ENCODE results near the gene SOCS1.

SOCS1 gene

DNA sequence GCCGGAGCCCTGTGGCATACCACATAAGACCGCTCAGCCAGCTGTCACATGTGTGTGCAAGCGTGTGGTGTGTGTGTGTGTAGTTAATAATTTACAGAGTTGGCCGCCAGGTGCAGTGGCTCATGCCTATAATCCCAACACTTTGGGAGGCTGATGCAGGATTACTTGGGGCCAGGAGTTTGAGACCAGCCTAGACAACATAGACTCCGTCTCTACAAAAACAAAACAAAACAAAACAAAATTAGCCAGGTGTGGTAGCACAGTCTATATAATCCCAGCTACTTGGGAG, 20.4 kb downstream of the SOCS1 start:
- TF ChIP-seq FOXP2 (optimal IDR thresholded peaks at IDR 0.05; ENCODE audit: borderline replicate concordance, extremely low read depth, extremely low read length, insufficient read depth) (no peak), SIN3A (IDR thresholded peaks at IDR 0.05; ENCODE audit: borderline replicate concordance, insufficient read depth, low read length) (no peak), TAF1 (IDR thresholded peaks at IDR 0.05; ENCODE audit: borderline replicate concordance, insufficient read depth, low read length) (no peak), POLR2AphosphoS5 (IDR thresholded peaks at IDR 0.05; ENCODE audit: low read depth, low read length) (no peak)
- TF ChIP-seq, protein P1, sequence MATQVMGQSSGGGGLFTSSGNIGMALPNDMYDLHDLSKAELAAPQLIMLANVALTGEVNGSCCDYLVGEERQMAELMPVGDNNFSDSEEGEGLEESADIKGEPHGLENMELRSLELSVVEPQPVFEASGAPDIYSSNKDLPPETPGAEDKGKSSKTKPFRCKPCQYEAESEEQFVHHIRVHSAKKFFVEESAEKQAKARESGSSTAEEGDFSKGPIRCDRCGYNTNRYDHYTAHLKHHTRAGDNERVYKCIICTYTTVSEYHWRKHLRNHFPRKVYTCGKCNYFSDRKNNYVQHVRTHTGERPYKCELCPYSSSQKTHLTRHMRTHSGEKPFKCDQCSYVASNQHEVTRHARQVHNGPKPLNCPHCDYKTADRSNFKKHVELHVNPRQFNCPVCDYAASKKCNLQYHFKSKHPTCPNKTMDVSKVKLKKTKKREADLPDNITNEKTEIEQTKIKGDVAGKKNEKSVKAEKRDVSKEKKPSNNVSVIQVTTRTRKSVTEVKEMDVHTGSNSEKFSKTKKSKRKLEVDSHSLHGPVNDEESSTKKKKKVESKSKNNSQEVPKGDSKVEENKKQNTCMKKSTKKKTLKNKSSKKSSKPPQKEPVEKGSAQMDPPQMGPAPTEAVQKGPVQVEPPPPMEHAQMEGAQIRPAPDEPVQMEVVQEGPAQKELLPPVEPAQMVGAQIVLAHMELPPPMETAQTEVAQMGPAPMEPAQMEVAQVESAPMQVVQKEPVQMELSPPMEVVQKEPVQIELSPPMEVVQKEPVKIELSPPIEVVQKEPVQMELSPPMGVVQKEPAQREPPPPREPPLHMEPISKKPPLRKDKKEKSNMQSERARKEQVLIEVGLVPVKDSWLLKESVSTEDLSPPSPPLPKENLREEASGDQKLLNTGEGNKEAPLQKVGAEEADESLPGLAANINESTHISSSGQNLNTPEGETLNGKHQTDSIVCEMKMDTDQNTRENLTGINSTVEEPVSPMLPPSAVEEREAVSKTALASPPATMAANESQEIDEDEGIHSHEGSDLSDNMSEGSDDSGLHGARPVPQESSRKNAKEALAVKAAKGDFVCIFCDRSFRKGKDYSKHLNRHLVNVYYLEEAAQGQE (IDR thresholded peaks at IDR 0.05; ENCODE audit: insufficient read depth in 1 of 2, low read depth in 2 of 2, low read length in 2 of 2): no peak

DNA sequence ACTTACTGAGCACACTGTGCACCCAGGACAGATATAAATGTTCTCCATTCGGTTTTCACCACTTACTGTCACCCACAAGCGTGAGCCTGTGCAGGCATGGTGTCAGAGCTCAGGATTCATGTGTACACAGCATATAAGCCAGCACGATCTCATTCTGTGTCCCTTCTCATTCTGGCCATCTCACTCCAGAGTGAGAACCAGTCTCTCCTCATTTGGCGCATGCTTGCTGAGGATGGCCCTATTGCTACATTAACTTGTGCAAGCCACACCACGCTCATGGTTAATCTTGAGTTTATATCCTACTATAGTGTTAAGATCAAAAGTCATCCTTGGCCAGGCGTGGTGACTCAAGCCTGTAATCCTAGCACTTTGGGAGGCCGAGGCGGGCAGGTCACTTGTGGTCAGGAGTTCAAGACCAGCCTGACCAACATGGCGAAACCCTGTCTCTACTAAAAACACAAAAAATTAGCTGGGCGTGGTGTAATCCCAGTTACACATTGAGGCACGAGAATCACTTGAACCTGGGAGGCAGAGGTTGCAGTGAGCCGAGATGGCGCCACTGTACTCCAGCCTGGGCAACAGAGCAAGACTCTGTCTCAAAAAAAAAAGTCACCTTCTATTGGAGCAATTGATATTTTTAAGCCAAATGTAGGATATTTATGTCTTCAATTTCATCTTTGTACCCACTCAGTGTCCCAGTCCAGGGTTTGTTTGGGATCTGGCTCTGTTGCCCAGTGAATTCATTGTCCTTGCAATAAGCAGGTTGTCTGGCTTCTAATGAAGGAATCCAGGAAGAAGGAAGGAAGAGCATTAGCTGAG, 20.9 kb downstream of the SOCS1 start:
- TF ChIP-seq SIN3A (IDR thresholded peaks at IDR 0.05; ENCODE audit: borderline replicate concordance, insufficient read depth, low read length) (no peak), TAF1 (IDR thresholded peaks at IDR 0.05; ENCODE audit: borderline replicate concordance, insufficient read depth, low read length) (no peak), POLR2AphosphoS5 (IDR thresholded peaks at IDR 0.05; ENCODE audit: low read depth, low read length) (no peak), FOXP2 (optimal IDR thresholded peaks at IDR 0.05; ENCODE audit: borderline replicate concordance, extremely low read depth, extremely low read length, insufficient read depth) (no peak)
- TF ChIP-seq, protein P1 (IDR thresholded peaks at IDR 0.05; ENCODE audit: insufficient read depth in 1 of 2, low read depth in 2 of 2, low read length in 2 of 2): no peak

- TF ChIP-seq FOXP2 (optimal IDR thresholded peaks at IDR 0.05; ENCODE audit: borderline replicate concordance, extremely low read depth, extremely low read length, insufficient read depth): no peak
- TF ChIP-seq, protein P1 (IDR thresholded peaks at IDR 0.05; ENCODE audit: insufficient read depth in 1 of 2, low read depth in 2 of 2, low read length in 2 of 2): no peak
- no peak for TF ChIP-seq SIN3A (IDR thresholded peaks at IDR 0.05; ENCODE audit: borderline replicate concordance, insufficient read depth, low read length)
- TF ChIP-seq TAF1 (IDR thresholded peaks at IDR 0.05; ENCODE audit: borderline replicate concordance, insufficient read depth, low read length): no peak
- no peak for TF ChIP-seq POLR2AphosphoS5 (IDR thresholded peaks at IDR 0.05; ENCODE audit: low read depth, low read length)
Observed at GRCh38 chr16:11233727-11234376, 22.2 kb downstream of the SOCS1 start.

- no peak for TF ChIP-seq POLR2AphosphoS5 (IDR thresholded peaks at IDR 0.05; ENCODE audit: low read depth, low read length)
- TF ChIP-seq SIN3A (IDR thresholded peaks at IDR 0.05; ENCODE audit: borderline replicate concordance, insufficient read depth, low read length): no peak
- TF ChIP-seq FOXP2 (optimal IDR thresholded peaks at IDR 0.05; ENCODE audit: borderline replicate concordance, extremely low read depth, extremely low read length, insufficient read depth): no peak
- TF ChIP-seq, protein P1 (IDR thresholded peaks at IDR 0.05; ENCODE audit: insufficient read depth in 1 of 2, low read depth in 2 of 2, low read length in 2 of 2): no peak
Observed at GRCh38 chr16:11232852-11233726, 22.9 kb downstream of the SOCS1 start.

Data from PFSK-1 (cell line).